K562 (cell line): Measurements from ENCODE around the gene KLHDC7B. TPM values are rescaled to one million over a fixed set of nuclear protein-coding genes. Genes with fewer than 3 reads are reported as not detected.

ENCODE experiments used
- BDP1 ChIP-seq: IDR thresholded peaks from 3 replicates; pipeline ENCODE4 v1.6.1; 2011; ENCODE audit not compliant: insufficient read length, insufficient read depth
- CBX2 ChIP-seq: fragments of 200-600 bp; sonication (generic); IDR thresholded peaks from one replicate; pipeline ENCODE4 v1.6.1; 2012; ENCODE audit warnings: mild to moderate bottlenecking, low read length, inconsistent platforms; ENCODE audit not compliant: insufficient read depth, poor library complexity, severe bottlenecking
- CCNT2 ChIP-seq: IDR thresholded peaks from 2 replicates; pipeline ENCODE4 v1.6.1; 2011; ENCODE audit warnings: borderline replicate concordance, low read depth, mild to moderate bottlenecking, moderate library complexity, mixed read lengths, low read length; ENCODE audit not compliant: insufficient read length; ENCODE audit errors: extremely low read depth
- CHCHD3 ChIP-seq: fragments of 250-450 bp; sonication (Bioruptor Pico); IDR thresholded peaks from 2 replicates; pipeline ENCODE4 v2.1.2; 2022; ENCODE audit warnings: mild to moderate bottlenecking
- FOXA1 ChIP-seq: fragments of 450-650 bp; IDR thresholded peaks from 2 replicates; pipeline ENCODE4 v1.6.1; 2016; ENCODE audit warnings: mild to moderate bottlenecking, borderline replicate concordance
- FOXJ3 ChIP-seq: sonication (generic); formaldehyde crosslinking; IDR thresholded peaks from 2 replicates; pipeline ENCODE4 v1.4.0; 2020; ENCODE audit warnings: mild to moderate bottlenecking, missing genetic modification reagents
- HBP1 ChIP-seq: fragments of 450-650 bp; formaldehyde crosslinking; IDR thresholded peaks from 2 replicates; pipeline ENCODE4 v1.4.0; 2022; ENCODE audit warnings: missing genetic modification characterization
- L3MBTL2 ChIP-seq: fragments of 450-650 bp; IDR thresholded peaks from 2 replicates; pipeline ENCODE4 v1.6.1; 2016; ENCODE audit warnings: mild to moderate bottlenecking, moderate library complexity
- MIER1 ChIP-seq: fragments of 450-650 bp; IDR thresholded peaks from 2 replicates; pipeline ENCODE4 v1.6.1; 2016; ENCODE audit warnings: antibody characterized with exemption, mild to moderate bottlenecking, low read depth
- MTA1 ChIP-seq: fragments of 450-650 bp; IDR thresholded peaks from 2 replicates; pipeline ENCODE4 v1.6.1; 2017; ENCODE audit warnings: borderline replicate concordance
- NR2C1 ChIP-seq, 2 experiments: fragments of 450-650 bp; IDR thresholded peaks; 2 replicates each; pipeline ENCODE4 v1.6.1; 2017; ENCODE audit warnings: mild to moderate bottlenecking in 2 of 2, antibody characterized with exemption in 1 of 2, inconsistent platforms in 1 of 2, missing compliant biosample characterization in 1 of 2, missing genetic modification characterization in 1 of 2
- NUFIP1 ChIP-seq: fragments of 450-650 bp; IDR thresholded peaks from 2 replicates; pipeline ENCODE4 v1.6.1; 2018; ENCODE audit not compliant: partially characterized antibody
- SETDB1 ChIP-seq: IDR thresholded peaks from one replicate; pipeline ENCODE4 v1.6.1; 2012; ENCODE audit warnings: low read length, control low read depth, inconsistent platforms
- SMAD2 ChIP-seq: fragments of 150-350 bp; IDR thresholded peaks from 2 replicates; pipeline ENCODE4 v1.6.1; 2014; ENCODE audit warnings: low read depth, mild to moderate bottlenecking, low read length
- TAF7 ChIP-seq: fragments of 450-650 bp; IDR thresholded peaks from 2 replicates; pipeline ENCODE4 v1.6.1; 2016; ENCODE audit warnings: missing genetic modification characterization, missing compliant biosample characterization
- THRA ChIP-seq: fragments of 450-650 bp; IDR thresholded peaks from 2 replicates; pipeline ENCODE4 v1.6.1; 2017; ENCODE audit warnings: mild to moderate bottlenecking, moderate library complexity
- ZNF3 ChIP-seq: fragments of 250-450 bp; sonication (Bioruptor Pico); IDR thresholded peaks from 2 replicates; pipeline ENCODE4 v1.5.0; 2021; ENCODE audit warnings: mild to moderate bottlenecking, moderate library complexity
- ZNF395 ChIP-seq: fragments of 200-800 bp; sonication (Bioruptor generic); IDR thresholded peaks from 2 replicates; pipeline ENCODE4 v1.6.1; 2017; ENCODE audit warnings: missing genetic modification characterization, missing compliant biosample characterization
- ZNF436 ChIP-seq: fragments of 250-450, 450-650 bp; sonication (Bioruptor Pico); formaldehyde crosslinking; IDR thresholded peaks from 2 replicates; pipeline ENCODE4 v1.7.0; 2020; ENCODE audit warnings: mild to moderate bottlenecking
- ZNF592 ChIP-seq: fragments of 450-650 bp; IDR thresholded peaks from 2 replicates; pipeline ENCODE4 v1.6.1; 2017; ENCODE audit warnings: antibody characterized with exemption, mild to moderate bottlenecking
- polyA plus RNA-seq, 8 experiments: library from polyadenylated mRNA; depleted of rRNA in 4 of 8; stranded (reverse) in 5 of 8; unstranded in 3 of 8; fragments of >200 nt; fragmentation: Nextera tagmentation in 2 of 8; fragmentation: Illumina TruSeq in 1 of 8; extraction: Ambion mirVana in 2 of 8; extraction: Trizol in 1 of 8; gene quantifications; 2 replicates each; pipeline versions ENCODE4 v1.2.1 to v1.2.3, GENCODE V29; 2011 to 2014; ENCODE audit warnings: inconsistent platforms in 1 of 8, missing spikeins in 1 of 8
- total RNA-seq, 7 experiments: library from RNA; depleted of rRNA in 6 of 7; stranded (reverse); fragments of >200 nt in 6 of 7; fragmentation: Illumina TruSeq in 2 of 7; extraction: Trizol in 2 of 7; gene quantifications; 2 replicates each; pipeline versions ENCODE4 v1.2.1 to v1.2.3, GENCODE V29; 2011 to 2021; ENCODE audit warnings: low replicate concordance in 1 of 7

KLHDC7B gene
- total and polyA plus RNA-seq, 9 of the 15 experiments (the other 6 are each of a cell fraction or from before 2014, with no cell fraction given) = 0.04 to 0.22 (median 0.05) TPM; not detected in 4

GRCh38 chr22:50525104-50525857 is 20.4 kb upstream of the KLHDC7B start, which contains the start of gene SCO2 (continued):
- TF ChIP-seq SETDB1 (no peak), CHCHD3 (CRISPR knock-in tag) (no peak), ZNF592 (peak; percentile 70), SMAD2 (no peak), NR2C1 (IDR thresholded peaks at IDR 0.05) (no peak), NR2C1 (tag; IDR thresholded peaks at IDR 0.05) (0 out of 2 replicates have a peak, but pooled peaks have one; percentile 59), L3MBTL2 (peak; percentile 95), MIER1 (no peak), ZNF3 (no peak), FOXA1 (no peak), TAF7 (tag) (no peak), ZNF395 (CRISPR knock-in tag) (no peak), CCNT2 (peak; percentile 57), HBP1 (CRISPR knock-in tag) (no peak), NUFIP1 (no peak), MTA1 (no peak), BDP1 (no peak), CBX2 (no peak), ZNF436 (CRISPR knock-in tag) (no peak), FOXJ3 (no peak), THRA (no peak)
